ENCODE results near the gene DOCK10.

DOCK10 gene

DNA sequence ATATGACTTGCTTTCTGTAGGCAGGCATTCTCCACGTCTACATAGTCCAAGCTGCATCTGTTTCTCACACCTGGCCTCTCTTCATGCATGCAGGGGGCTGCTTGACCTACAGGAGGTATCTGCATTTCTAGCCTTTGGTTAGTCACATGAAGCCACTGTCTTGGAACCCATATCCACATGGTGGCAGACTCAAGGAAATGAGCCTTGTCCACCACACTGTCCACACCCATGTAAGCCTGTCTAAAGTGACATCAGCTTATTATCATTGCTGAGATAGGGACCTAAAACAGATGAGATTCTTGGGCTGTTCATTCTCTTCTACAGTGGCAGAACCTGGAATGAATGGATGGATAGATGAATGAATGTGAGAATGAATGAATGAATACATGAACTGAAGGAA lies 160.4 kb downstream of the DOCK10 start:
- in situ Hi-C loops (cut with HindIII; ENCODE audit: low pct_unique_long_range_greater_than_20kb, low sequenced_read_pairs): no loop called here
- no peak for DNase-seq (ENCODE audit: low read depth in 1 of 2, low spot score in 1 of 2)
- no peak for TF ChIP-seq JUND (IDR thresholded peaks at IDR 0.05; ENCODE audit: low read depth)

DNA sequence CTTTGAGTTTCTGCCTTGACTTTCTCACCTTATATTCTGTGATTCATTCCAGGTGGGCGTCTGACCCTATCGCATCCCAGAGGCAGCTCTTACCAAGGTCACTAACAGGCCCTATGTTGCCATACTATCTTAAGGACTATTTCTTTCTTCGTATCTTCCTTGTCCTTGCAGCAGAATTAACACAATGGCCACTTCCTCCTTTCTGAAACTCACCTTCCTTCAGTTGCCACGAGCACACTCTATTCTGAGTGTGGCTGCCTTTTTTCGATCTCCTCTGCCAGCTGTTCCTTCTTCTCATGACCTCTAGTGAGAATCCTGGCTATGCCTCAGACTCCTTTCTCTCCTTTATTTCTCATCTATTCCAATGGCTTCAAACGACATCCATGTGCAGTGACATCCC lies 165.7 kb downstream of the DOCK10 start:
- no peak for DNase-seq (ENCODE audit: low read depth in 1 of 2, low spot score in 1 of 2)
- no peak for TF ChIP-seq JUND (IDR thresholded peaks at IDR 0.05; ENCODE audit: low read depth)
- in situ Hi-C loops (cut with HindIII; ENCODE audit: low pct_unique_long_range_greater_than_20kb, low sequenced_read_pairs): no loop called here

DNA sequence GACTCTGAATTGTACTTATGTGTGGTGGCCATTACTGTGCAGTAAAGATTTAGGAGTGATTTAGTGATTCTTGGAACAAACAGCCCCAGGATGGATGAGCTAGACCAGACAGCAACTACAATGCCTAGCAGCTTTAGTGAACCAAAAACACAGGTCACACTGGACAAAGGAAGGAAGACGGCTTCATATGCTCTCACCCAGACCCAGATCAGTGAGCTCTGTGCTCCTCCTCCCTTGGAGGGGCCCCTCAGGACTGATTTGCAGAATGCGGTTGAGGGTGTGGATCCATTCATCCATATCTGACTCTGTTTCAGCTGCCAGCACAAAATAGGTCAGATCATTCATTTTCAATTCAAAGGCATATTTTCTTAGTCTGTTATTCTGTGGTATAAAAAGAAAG lies 166.4 kb downstream of the DOCK10 start:
- in situ Hi-C loops (cut with HindIII; ENCODE audit: low pct_unique_long_range_greater_than_20kb, low sequenced_read_pairs): no loop called here
- DNase-seq (ENCODE audit: low read depth in 1 of 2, low spot score in 1 of 2): no peak
- TF ChIP-seq JUND (IDR thresholded peaks at IDR 0.05; ENCODE audit: low read depth): no peak

DNA sequence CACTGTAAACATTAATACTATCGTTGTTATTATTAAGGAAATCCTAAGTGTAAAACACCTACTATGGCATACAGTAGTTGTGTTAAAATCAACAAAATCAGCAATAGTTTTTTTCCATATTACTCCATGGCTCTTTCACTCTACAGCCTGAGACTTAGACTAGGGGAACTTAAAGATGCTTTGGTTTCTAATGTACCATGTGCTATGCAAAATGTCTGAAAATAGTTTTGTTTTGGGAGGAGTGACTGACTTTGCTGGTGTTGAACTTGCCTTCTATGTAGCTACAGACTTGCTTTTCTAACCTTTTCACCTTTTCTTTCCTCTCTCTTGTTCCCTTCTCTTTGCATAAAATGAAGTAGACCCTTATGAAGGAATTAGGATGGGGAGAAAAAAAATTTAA lies 167.1 kb downstream of the DOCK10 start:
- no peak for DNase-seq (ENCODE audit: low read depth in 1 of 2, low spot score in 1 of 2)
- no peak for TF ChIP-seq JUND (IDR thresholded peaks at IDR 0.05; ENCODE audit: low read depth)
- in situ Hi-C loops (cut with HindIII; ENCODE audit: low pct_unique_long_range_greater_than_20kb, low sequenced_read_pairs): no loop called here

DNA sequence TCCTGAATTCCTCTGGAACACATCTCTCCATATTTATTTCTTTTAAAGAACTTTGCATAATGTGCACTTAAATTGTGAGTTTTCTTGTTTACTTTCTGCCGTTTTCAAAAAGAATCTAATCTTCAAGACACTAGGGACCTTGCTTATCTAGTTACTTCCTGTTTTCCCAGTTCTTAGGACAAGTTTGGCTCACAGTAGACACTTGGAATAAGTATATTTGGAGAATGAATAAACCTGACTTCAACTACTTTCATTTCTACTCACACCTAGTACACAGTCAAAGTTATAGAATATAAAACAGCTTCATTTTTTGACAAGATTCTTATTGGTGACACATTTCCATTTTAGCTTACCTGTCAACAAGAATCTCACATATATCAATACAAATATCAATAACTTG lies 170.5 kb downstream of the DOCK10 start:
- in situ Hi-C loops (cut with HindIII; ENCODE audit: low pct_unique_long_range_greater_than_20kb, low sequenced_read_pairs): no loop called here
- no peak for TF ChIP-seq JUND (IDR thresholded peaks at IDR 0.05; ENCODE audit: low read depth)
- DNase-seq (ENCODE audit: low read depth in 1 of 2, low spot score in 1 of 2): no peak

DNA sequence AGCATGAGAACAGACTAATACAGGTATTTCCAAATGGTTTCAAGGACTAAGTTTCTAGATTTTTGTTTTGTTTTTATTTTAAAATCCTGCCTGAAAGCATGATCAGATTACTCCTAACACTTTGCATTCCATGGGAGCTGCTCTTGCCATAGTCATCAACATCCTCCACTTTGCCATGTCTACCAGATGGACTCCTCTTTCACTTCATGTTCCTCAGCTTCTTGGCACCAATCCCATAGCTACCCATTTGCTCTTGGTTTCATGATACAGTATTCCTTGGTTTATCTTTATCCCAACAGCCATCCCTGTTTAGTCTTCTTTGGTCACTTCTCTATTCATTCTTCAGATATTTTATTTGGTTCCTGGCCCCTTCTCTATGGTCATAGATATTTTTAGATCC lies 171.9 kb downstream of the DOCK10 start:
- TF ChIP-seq JUND (IDR thresholded peaks at IDR 0.05; ENCODE audit: low read depth): no peak
- no peak for DNase-seq (ENCODE audit: low read depth in 1 of 2, low spot score in 1 of 2)
- in situ Hi-C loops (cut with HindIII; ENCODE audit: low pct_unique_long_range_greater_than_20kb, low sequenced_read_pairs): no loop called here

DNA sequence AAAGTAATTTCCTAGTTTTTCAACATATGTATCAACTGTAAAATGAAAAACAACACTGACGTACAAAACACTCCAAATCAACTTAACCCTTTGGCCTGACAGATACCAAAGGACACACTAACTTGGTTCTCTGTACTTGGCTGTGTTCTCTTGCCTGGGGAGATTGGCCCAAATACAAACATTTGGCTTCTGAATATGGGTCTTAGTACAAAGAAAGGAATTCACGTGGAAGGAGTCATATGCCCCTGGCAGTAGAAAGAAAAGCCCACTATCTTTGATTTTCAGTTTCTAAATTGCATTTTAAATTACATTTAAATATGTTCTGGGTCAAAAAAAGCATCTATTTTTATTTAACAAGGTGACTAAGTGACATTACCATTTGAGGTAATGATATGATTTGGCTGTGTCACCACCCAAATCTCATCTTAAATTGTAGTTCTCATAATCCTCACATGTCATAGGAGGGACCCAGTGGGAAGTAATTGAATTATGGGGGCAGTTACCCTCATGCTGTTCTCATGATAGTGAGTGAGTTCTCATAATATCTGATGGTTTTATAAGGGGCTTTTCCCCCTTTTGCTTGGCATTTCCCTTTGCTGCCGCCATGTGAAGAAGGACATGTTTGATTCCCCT lies 172.6 kb downstream of the DOCK10 start:
- no peak for DNase-seq (ENCODE audit: low read depth in 1 of 2, low spot score in 1 of 2)
- TF ChIP-seq JUND (IDR thresholded peaks at IDR 0.05; ENCODE audit: low read depth): no peak

DNA sequence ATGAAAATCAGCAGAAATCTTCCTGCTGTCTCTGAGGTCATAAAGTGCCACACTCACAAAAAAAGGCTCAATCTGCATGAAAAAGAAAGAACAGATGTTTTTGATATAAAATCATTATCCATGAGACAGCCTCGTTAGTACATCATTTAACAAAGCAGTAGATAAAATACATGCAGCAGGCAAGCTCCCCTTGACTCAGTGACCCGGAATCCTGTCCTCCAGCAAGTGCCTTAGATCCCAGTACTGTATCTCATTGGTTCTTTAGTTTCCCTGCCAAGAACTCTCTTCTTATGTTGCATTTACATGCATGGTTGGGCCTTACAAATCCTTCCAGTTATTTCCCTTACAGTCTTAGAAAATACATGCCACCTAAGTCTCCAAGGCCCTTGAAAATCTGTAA lies 177.3 kb downstream of the DOCK10 start:
- DNase-seq (ENCODE audit: low read depth in 1 of 2, low spot score in 1 of 2): no peak
- in situ Hi-C loops (cut with HindIII; ENCODE audit: low pct_unique_long_range_greater_than_20kb, low sequenced_read_pairs): no loop called here
- no peak for TF ChIP-seq JUND (IDR thresholded peaks at IDR 0.05; ENCODE audit: low read depth)

More for the DNA sequence above, 172.6 kb downstream of the DOCK10 start:
- in situ Hi-C loops (cut with HindIII; ENCODE audit: low pct_unique_long_range_greater_than_20kb, low sequenced_read_pairs): no loop called here

DNA sequence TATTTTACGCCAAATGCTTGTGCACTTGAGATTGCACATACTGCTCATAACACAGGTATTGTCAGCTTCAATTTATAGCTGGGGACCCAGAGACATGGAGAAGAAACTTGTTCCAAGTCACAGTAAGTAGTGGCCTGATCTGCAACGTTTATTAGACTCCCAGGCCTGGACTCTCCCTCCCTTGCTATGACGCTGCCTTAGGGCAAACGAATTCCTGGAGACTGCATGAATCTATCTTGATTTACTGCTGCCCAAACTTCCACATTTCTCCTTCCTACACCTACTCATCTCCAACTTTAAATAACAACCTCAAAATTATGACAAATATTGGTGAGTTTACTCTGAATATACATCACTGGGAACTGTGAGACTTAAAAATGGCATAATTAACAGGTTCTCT lies 181.0 kb downstream of the DOCK10 start:
- DNase-seq (ENCODE audit: low read depth in 1 of 2, low spot score in 1 of 2): no peak
- in situ Hi-C loops (cut with HindIII; ENCODE audit: low pct_unique_long_range_greater_than_20kb, low sequenced_read_pairs): no loop called here
- no peak for TF ChIP-seq JUND (IDR thresholded peaks at IDR 0.05; ENCODE audit: low read depth)

DNA sequence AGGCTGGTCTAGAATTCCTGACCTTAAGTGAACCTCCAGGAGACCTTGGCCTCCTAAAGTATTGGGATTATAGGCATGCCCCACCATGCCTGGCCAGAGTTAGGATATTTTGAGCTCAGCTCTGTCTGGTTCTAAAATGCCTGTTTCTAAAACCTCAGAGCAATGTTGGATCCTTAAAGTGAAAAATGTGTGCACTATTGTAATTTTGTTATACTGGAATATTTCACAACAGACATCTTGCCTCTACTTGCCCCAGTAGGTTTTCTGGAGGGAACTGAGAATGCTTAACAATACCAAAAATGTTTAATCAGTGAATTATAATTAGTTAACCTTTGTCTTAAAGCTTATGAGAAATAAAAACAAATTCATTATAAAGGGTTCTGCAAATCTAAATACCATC lies 181.5 kb downstream of the DOCK10 start:
- no peak for DNase-seq (ENCODE audit: low read depth in 1 of 2, low spot score in 1 of 2)
- in situ Hi-C loops (cut with HindIII; ENCODE audit: low pct_unique_long_range_greater_than_20kb, low sequenced_read_pairs): no loop called here
- TF ChIP-seq JUND (IDR thresholded peaks at IDR 0.05; ENCODE audit: low read depth): no peak

DNA sequence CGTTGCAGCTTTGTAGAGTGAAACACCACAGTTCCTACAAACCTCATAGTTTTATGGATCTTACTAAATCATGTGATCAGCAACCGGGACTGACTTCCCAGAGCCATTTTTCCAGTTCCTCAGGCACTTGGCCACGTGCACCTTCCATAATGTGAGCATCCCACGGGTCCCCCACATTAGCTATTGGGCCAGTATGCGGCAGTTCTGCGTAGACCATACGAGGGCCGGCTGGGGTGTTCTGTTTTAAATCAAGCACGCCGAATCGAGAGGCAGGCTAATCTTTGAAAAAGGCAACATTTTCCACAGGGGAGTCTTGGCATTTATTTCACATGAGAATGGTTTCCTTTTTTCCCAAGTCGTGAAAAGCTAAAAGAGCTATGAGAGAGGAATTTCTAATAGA lies 190.5 kb downstream of the DOCK10 start:
- in situ Hi-C loops (cut with HindIII; ENCODE audit: low pct_unique_long_range_greater_than_20kb, low sequenced_read_pairs): no loop called here
- no peak for DNase-seq (ENCODE audit: low read depth in 1 of 2, low spot score in 1 of 2)
- no peak for TF ChIP-seq JUND (IDR thresholded peaks at IDR 0.05; ENCODE audit: low read depth)

DNA sequence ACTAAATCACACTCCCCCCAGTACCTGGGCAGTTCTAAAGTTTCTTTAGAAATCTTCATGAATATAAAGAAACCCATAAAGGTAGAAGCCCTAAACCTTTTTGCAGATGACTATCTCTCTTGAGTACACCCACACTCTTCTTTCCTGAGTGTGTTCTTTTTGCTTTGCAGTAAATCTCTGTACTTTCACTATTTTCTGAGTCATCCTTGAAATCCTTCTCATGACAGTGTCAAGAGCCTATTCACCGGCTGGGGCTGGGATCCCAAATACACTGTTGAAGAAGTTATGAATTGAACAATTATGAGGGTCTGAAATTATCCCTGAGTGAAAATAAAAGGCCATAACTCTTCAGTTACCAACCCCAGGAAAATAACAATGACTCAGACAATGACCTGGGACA lies 192.2 kb downstream of the DOCK10 start:
- in situ Hi-C loops (cut with HindIII; ENCODE audit: low pct_unique_long_range_greater_than_20kb, low sequenced_read_pairs): no loop called here
- no peak for DNase-seq (ENCODE audit: low read depth in 1 of 2, low spot score in 1 of 2)
- no peak for TF ChIP-seq JUND (IDR thresholded peaks at IDR 0.05; ENCODE audit: low read depth)

DNA sequence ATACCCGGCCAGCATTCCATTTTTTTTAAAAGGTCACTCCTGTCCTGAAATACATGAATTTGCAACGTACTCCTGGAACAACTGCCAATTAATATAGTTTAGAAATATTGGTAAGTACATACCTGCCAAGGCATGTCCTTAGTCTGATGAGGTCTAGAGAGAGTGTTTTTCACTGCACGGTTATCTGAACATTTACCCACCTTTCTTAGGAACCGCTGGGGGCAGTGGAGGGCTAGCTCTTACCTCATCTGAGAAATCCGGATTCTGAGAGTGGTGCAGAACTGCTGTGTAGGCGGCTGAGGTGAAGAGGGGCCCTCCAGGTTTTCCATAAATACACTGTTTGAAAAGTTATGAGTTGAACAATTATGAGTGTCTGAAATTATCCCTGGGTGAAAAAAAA lies 193.0 kb downstream of the DOCK10 start:
- no peak for TF ChIP-seq JUND (IDR thresholded peaks at IDR 0.05; ENCODE audit: low read depth)
- in situ Hi-C loops (cut with HindIII; ENCODE audit: low pct_unique_long_range_greater_than_20kb, low sequenced_read_pairs): no loop called here
- no peak for DNase-seq (ENCODE audit: low read depth in 1 of 2, low spot score in 1 of 2)

Measured in T47D (cell line).